NAMALWA (cell line): ENCODE measurements around the gene EID1.
"Not testable (repeated sequence)": the region's sequence is repeated elsewhere in the genome, so short reads cannot be mapped to it uniquely, and the experiment has no call there.

Experiments
- DNase-seq: peaks from one replicate; pipeline ENCODE4 v3.0.0-alpha.2; 2015; ENCODE audit warnings: low spot score

Gene EID1

GRCh38 chr15:48910554-48910953 lies 32.6 kb downstream of the EID1 start:
- DNase-seq = not testable (repeated sequence)

DNA sequence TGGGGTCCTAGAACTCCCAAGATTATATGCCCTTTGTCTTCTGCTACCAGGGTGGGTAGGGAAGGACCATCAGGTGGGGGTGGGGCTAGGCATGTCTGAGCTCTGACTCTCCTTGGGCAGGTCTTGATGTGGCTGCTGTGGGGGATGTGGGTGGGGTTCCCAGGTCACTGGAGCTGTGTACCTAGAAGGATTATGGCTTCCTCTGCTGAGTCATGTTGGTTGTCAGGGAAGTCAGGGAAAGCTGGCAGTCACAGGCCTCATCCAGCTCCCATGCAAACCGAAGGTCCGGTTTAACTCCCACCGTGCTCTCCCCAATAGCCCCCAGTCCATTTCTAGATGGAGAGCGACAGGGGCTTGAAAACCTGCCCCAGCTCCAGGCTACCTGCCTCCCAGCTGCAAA lies 35.2 kb downstream of the EID1 start:
- DNase-seq = no peak

DNA sequence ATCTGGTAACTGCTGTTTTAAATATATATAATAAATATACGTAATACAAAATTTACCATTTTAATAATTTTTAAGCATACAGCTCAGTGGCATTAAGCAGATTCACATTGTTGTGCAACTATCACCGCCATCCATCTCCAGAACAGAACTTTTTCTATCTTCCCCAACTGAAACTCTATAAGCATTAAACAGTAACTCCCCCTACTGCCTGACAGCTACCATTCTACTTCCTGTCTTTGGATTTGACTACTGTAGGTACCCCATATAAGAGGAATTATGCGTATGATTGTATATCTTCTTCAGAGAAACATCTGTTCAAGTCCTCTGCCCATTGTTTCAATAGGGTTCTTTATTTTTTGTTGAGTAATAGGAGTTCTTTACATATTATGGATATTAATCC lies 36.8 kb downstream of the EID1 start:
- no peak for DNase-seq

DNA sequence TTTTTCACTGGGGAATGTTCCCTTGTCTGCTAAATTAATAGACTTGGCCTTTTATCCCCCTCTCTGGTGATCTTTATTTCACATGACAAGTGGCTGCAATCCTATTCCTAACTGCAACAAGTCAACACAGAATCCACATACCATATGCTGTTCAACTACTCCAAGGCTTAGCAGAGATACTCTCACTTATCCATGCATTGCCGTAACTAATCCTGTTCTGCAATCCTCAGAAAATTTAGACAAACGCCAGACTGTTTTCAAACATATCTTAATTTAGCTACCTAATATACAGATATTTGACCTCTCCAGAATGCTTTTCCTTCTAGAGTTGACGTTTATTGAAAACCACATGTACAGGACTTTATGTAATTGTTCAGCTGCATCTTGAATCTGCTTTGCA lies 37.9 kb downstream of the EID1 start:
- DNase-seq = no peak

DNA sequence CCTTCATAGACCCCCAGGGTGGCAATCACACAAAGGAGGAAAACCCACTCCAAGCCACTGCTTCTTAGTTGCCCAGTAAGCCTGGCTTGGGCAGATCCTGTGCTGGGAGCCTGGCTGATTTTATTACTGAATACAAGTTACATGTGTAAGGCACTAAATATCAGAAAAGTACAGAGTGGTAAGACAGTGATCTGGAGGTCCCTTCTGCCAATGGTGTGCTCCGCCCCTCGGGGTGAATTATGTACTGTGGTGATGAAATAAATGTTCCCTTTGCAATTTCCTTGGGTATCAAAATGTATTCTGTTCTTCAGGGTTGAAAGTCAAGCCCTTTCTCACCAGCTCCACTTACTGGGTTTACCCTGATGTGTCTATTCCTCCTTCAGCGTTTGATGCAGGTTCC lies 38.8 kb downstream of the EID1 start:
- DNase-seq = no peak

- DNase-seq = no peak
These were observed 44.1 kb downstream of the EID1 start for GRCh38 chr15:48922046-48922445.

GRCh38 chr15:48924528-48925393 lies 46.8 kb downstream of the EID1 start:
- DNase-seq = no peak

- no peak for DNase-seq
These were observed 47.8 kb downstream of the EID1 start for GRCh38 chr15:48925714-48926223.

DNA sequence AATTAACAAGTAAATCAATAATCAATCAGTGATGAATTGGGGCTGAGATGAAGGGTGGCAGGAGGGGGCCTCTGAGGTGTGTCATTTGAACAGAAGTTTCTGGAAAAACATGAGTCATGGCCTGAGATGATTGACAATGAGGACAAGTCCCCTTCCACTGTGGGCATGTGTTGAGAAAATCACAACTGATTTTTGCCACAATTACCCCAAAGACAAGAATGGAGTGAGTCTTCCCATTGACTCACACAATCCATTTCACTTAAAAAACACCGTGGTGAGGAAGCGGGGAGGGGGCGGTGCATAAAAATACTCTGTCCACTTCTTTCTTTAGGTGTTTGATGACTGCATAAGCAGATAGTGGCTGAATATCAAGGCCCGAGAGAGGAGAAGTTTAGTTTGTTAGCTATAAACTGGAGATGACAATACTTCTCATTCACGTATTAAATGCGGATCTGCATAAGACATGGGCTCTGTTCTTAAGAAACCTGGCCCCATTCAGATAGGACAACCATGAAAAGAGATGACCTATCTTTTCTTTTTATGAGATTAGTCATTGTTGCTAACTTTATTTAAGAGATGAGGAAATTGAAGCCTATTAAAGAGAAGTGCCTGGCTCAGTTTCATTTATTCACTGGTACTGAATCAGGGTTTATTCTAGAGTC lies 51.1 kb downstream of the EID1 start:
- no peak for DNase-seq

- no peak for DNase-seq
These were observed 51.7 kb downstream of the EID1 start for GRCh38 chr15:48929661-48930060.
